Neural cell (in vitro differentiated cells): ENCODE measurements around the gene PPP3CA.

Experiments
- CTCF ChIP-seq: fragments of 450-650 bp; IDR thresholded peaks from 2 replicates; pipeline ENCODE4 v1.5.1; 2014; ENCODE audit warnings: antibody characterized with exemption, mild to moderate bottlenecking, moderate library complexity; ENCODE audit not compliant: poor library complexity, severe bottlenecking
- SMC3 ChIP-seq: fragments of 450-650 bp; conservative IDR thresholded peaks from 2 replicates; pipeline ENCODE4 v1.6.1; 2014; ENCODE audit warnings: antibody characterized with exemption, mild to moderate bottlenecking, moderate library complexity; ENCODE audit not compliant: poor library complexity
- TAF1 ChIP-seq: IDR thresholded peaks from 2 replicates; pipeline ENCODE4 v1.6.1; 2012; ENCODE audit warnings: low read depth

GRCh38 chr4:101192244-101192643 lies 155.1 kb downstream of the PPP3CA start:
- TF ChIP-seq SMC3 (no peak), TAF1 (no peak), CTCF (no peak)
